Ectodermal cell (in vitro differentiated cells): ENCODE data around the gene MTG2. TPM values are rescaled to one million over a fixed set of nuclear protein-coding genes. Genes with fewer than 3 reads are reported as not detected.

Experiments
- H3K27ac ChIP-seq: 2 replicates; pipeline ENCODE4 v1.7.0; 2013; ENCODE audit warnings: mild to moderate bottlenecking, low read depth, low read length; ENCODE audit not compliant: insufficient read depth, poor library complexity, severe bottlenecking
- H3K27me3 ChIP-seq: 2 replicates; pipeline ENCODE4 v1.7.0; 2013; ENCODE audit warnings: mild to moderate bottlenecking, low read length; ENCODE audit not compliant: insufficient read depth, control insufficient read depth, poor library complexity, severe bottlenecking
- H3K36me3 ChIP-seq: one replicate; pipeline ENCODE4 v1.7.0; 2013; ENCODE audit warnings: low read length; ENCODE audit not compliant: control insufficient read depth, insufficient read depth
- H3K4me1 ChIP-seq: one replicate; pipeline ENCODE4 v1.7.0; 2013; ENCODE audit warnings: low read length; ENCODE audit not compliant: control insufficient read depth, insufficient read depth
- H3K4me3 ChIP-seq: 2 replicates; pipeline ENCODE4 v1.7.0; 2013; ENCODE audit warnings: low read depth, low read length, control low read depth; ENCODE audit not compliant: insufficient read depth
- H3K9me3 ChIP-seq: 2 replicates; pipeline ENCODE4 v1.7.0; 2013; ENCODE audit warnings: mild to moderate bottlenecking, low read length, moderate library complexity; ENCODE audit not compliant: control insufficient read depth
- WGBS, 2 experiments: methylation state at CpG; one replicate each; pipeline ENCODE4 v1.1.7; 2013; ENCODE audit warnings: missing lambda C conversion rate in 2 of 2; 5-methylcytosine and 5-hydroxymethylcytosine counted together
- polyA plus RNA-seq, 4 experiments: library from polyadenylated mRNA; stranded (reverse); fragments of 50-300 nt; gene quantifications; one replicate each; pipeline ENCODE4 v1.2.3, GENCODE V29; 2013

Gene MTG2, protein sequence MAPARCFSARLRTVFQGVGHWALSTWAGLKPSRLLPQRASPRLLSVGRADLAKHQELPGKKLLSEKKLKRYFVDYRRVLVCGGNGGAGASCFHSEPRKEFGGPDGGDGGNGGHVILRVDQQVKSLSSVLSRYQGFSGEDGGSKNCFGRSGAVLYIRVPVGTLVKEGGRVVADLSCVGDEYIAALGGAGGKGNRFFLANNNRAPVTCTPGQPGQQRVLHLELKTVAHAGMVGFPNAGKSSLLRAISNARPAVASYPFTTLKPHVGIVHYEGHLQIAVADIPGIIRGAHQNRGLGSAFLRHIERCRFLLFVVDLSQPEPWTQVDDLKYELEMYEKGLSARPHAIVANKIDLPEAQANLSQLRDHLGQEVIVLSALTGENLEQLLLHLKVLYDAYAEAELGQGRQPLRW
- polyA plus RNA-seq (2013, experiment 1 of 4), result 27.0 TPM
- 33.0 TPM for polyA plus RNA-seq (2013, experiment 2 of 4)
- polyA plus RNA-seq (2013, experiment 3 of 4), result 29.8 TPM
- 28.0 TPM for polyA plus RNA-seq (2013, experiment 4 of 4)

DNA sequence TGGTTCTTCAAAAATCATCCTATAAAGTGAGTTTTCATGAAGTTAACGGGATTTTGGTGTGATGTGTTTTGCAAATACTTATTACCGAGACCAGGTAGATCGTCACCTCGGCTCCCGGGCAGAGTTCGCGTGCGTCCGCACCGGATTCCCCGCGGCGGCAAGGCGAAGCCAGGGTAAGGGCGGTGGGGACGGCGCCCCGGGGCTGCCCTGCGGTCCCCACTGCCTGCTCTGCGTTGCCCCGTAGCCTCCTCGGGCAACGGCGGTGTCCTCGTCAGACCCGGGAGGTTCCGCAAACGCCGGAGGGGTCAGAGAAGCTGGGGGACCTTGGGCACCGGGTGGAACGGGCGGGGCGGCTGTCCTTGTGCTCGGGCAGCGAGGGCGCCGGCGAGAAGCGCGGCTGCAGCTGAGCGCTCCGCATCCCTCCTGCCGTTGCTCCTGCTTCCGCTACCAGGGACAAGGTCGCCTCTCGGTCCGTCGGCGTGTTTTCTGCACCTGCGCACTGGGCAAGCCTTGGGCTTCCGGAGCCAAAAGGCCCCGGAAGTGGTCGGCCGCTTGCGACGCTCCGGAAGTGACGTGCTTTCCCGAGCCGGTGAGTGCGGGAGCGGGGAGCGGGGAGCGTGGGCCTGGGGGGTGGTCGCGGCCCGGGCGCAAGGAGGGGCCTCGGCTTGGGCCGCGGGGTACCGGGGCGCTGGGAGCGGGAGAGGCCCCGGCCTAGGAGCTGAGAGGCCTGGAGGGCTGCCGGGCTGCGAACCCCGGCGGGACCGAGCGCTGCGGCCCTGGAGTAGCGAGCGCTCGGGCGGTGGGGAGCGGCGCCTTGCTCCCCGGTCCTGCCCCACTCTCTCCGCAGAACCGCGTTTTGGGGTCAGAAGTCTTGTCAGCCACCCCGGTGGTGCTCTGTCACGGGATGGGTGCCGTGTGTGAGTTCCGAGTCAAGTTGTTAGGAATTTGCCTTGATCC is at the start of gene MTG2:
Gene MTG2, plus strand, starts transcription at position 560 of the 957 bp plus-strand sequence. CDS start 10,393 bp downstream, outside the sequence.
- peak within 1 kb of the TSS; percentile 99 for H3K4me3 ChIP-seq
- H3K27ac ChIP-seq, result peak within 1 kb of the TSS; percentile 87
- H3K4me1 ChIP-seq, result no peaks in the 10 kb centered on the region
- WGBS, 2 experiments, result 0 to 1% methylated on average over 96 of the region's 96 CpGs
- H3K36me3 ChIP-seq, result no peaks in the 10 kb centered on the region
- H3K27me3 ChIP-seq, result no peaks in the 10 kb centered on the region
- H3K9me3 ChIP-seq, result no peaks in the 10 kb centered on the region

DNA sequence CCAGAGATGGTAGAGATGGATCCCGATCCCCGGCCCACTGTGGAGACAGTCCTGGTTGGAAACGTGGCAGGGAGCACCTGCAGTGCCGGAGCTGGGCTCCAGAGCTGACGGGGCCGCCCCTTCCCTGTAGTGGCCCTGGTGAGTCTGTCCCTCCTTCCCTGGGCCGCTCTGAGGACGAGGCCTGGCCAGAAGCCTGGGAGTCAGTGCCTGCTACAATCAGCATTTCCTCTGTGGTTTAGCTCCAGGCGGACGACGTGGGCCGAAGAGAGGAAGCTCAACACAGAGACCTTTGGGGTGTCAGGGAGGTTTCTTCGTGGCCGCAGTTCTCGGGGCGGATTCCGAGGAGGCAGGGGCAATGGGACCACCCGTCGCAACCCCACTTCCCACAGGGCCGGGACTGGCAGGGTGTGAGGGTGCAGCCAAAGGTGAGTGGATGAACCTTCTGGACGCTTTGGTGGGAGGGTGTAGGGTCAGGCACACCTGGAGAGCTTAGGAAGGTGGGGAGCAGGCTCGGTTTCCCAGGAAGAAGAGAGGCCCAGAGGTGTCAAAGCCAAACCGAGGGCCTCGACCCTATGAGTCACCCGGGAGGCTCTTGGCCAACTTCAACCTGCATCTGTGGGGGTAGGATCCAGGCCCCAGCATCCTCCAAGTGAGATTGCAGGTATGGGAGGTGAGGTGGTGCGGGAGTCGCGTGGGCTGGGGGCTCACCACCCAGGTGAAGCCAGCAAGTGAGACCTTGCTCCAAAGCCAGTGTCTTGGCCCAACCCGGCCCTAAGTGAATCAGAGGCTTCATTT is 49.6 kb upstream of the MTG2 start:
- no peak overlapping the region for H3K4me3 ChIP-seq
- H3K27ac ChIP-seq, result no peak overlapping the region
- H3K36me3 ChIP-seq, result peaks cover 71% of the 10 kb centered on the region
- no peaks in the 10 kb centered on the region for H3K4me1 ChIP-seq
- WGBS, 2 experiments, result 91 to 94% methylated on average over 29 of the region's 29 CpGs
- no peaks in the 10 kb centered on the region for H3K27me3 ChIP-seq
- H3K9me3 ChIP-seq, result no peaks in the 10 kb centered on the region

DNA sequence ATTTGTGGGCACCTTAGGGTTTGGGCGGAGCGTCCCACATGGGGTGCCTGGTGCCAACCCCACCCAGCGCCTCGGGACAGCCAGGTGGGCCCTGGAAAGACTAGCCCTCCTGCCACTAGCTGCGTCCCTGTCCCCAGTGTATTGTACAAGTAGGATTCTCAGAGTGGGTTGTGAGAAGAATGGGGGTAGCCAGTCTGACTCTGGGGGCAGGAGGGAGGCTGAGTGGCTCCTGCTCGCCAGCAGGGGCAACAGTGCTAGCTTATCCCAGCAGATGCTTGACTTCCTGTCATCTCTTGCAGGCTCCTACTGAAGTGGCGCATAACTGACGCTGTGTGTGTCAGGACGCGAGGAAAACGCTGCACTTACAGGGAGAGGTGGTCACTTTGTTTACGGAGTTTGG is 49.0 kb upstream of the MTG2 start:
- no peaks in the 10 kb centered on the region for H3K4me1 ChIP-seq
- no peaks in the 10 kb centered on the region for H3K9me3 ChIP-seq
- no peak overlapping the region for H3K27ac ChIP-seq
- no peaks in the 10 kb centered on the region for H3K27me3 ChIP-seq
- WGBS, 2 experiments, result 91 to 95% methylated on average over 12 of the region's 12 CpGs
- peaks cover 71% of the 10 kb centered on the region for H3K36me3 ChIP-seq
- no peak overlapping the region for H3K4me3 ChIP-seq

DNA sequence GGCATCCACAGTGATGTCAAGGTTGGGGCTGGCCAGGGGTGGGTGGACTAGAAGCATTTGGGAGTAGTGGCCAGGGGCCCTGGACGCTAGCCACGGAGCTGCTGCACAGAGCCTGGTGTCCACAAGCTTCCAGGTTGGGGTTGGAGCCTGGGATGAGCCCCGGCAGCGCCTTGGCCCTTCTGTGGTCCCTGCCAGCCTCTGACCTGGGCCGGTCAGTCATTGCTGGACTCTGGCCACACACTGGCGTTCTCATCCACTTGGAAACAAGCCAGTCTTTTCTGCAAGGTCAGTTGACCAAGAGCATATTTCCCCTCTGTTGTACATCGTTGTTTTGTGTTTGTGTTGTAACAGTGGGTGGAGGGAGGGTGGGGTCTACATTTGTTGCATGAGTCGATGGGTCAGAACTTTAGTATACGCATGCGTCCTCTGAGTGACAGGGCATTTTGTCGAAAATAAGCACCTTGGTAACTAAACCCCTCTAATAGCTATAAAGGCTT is 48.0 kb upstream of the MTG2 start:
- H3K4me1 ChIP-seq, result no peaks in the 10 kb centered on the region
- H3K9me3 ChIP-seq, result no peaks in the 10 kb centered on the region
- WGBS, 2 experiments, result 95 to 97% methylated on average over 11 of the region's 11 CpGs
- no peaks in the 10 kb centered on the region for H3K27me3 ChIP-seq
- no peak overlapping the region for H3K27ac ChIP-seq
- H3K36me3 ChIP-seq, result peaks cover 74% of the 10 kb centered on the region
- H3K4me3 ChIP-seq, result no peak overlapping the region

DNA sequence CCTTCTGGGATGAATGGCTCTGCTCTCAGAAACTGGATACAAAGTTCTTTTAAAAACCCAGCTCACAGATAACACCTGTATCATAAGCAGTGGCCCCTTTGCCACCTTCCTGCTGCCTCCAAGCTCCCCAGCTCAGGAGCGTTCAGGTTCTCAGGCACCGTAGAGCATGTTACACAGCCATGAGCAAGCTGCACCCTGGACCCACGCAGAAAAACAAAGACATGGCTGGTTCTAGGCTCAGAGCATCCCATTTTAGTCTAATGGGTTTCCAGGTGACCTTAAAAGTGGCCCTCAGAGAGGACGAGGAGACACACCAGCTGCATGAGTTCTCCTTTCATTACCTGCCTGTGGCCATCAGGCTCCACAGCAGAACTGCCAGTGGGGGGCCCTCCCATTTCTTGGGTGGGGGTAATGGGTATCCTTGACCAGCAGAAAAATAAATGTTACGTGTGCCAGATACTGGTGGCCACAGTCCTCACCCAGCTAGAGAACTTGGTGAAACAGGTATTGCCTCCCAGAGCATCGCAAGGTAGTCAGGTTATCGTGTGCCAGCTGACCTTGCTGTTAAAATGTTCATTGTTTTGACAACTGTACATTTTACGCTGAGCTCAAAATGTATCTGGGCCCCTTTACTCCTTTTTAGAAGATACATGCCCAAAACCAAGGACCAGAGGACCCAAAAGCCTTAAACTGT is 47.1 kb upstream of the MTG2 start:
- Histone ChIP-seq H3K27ac (no peak overlapping the region), H3K36me3 (peaks cover 67% of the 10 kb centered on the region), H3K9me3 (no peaks in the 10 kb centered on the region), H3K4me1 (no peaks in the 10 kb centered on the region), H3K27me3 (no peaks in the 10 kb centered on the region), H3K4me3 (no peak overlapping the region)
- WGBS, 2 experiments, result 95% methylated on average over 8 of the region's 8 CpGs

DNA sequence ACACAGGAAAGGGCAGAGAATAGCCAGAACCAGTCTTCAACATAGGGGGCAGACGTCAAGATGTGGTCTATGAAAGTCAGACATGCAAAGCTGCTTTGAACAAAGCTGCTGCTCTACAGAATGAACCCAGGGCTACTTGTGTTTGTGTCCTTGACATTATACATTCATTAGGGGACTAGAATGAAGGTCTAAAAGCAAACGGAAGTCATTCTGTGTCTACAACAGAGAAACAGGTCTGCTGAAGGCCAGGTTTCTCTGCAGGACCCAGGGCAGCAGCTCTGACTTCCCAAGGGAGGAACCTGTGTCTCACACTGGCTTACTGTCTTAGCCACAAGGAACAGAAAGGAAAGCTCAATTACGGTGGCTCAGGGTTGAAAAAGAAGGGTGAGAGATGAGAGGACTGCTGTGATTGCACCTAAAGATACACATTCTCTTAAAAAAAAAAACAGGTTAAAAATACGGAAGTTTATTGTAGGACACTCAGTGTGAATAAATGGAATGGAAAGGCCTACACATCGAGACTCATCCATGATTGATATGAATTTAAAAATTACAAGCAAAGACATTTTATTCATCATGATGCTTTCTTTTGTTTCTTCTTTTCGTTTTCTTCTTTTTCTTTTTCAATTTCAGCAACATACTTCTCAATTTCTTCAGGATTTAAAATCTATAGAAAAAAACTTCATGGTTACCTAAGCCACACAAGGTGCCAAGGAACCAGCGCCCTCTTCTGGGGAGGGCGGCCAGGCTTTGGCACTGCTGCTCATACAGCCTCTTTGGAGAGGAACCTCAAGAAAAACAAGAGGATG is 46.3 kb upstream of the MTG2 start:
- 74 to 75% methylated on average over 8 of the region's 8 CpGs for WGBS, 2 experiments

DNA sequence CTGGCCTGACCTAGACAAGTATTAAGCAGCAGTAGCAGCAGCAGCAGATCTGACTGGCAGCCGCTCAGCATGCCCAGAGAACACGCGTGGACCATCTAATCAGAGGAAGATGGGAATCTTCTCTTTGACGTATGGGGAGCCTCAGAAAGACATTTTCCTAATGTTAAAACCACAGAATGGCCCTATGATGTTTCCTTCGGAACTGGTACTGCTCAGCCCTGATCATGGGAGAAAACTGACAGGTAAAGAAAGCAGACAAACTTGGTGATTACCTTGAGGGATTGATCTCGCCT is 45.8 kb upstream of the MTG2 start:
- no peaks in the 10 kb centered on the region for H3K9me3 ChIP-seq
- no peaks in the 10 kb centered on the region for H3K27me3 ChIP-seq
- peaks cover 57% of the 10 kb centered on the region for H3K36me3 ChIP-seq
- peaks cover 9% of the 10 kb centered on the region for H3K4me1 ChIP-seq
- 90 to 94% methylated on average over 6 of the region's 6 CpGs for WGBS, 2 experiments
- no peak overlapping the region for H3K4me3 ChIP-seq
- H3K27ac ChIP-seq, result no peak overlapping the region

More for the DNA sequence above, 46.3 kb upstream of the MTG2 start:
- peaks cover 4% of the 10 kb centered on the region for H3K4me1 ChIP-seq
- peaks cover 59% of the 10 kb centered on the region for H3K36me3 ChIP-seq
- no peaks in the 10 kb centered on the region for H3K9me3 ChIP-seq
- H3K4me3 ChIP-seq, result no peak overlapping the region
- H3K27ac ChIP-seq, result no peak overlapping the region
- no peaks in the 10 kb centered on the region for H3K27me3 ChIP-seq

DNA sequence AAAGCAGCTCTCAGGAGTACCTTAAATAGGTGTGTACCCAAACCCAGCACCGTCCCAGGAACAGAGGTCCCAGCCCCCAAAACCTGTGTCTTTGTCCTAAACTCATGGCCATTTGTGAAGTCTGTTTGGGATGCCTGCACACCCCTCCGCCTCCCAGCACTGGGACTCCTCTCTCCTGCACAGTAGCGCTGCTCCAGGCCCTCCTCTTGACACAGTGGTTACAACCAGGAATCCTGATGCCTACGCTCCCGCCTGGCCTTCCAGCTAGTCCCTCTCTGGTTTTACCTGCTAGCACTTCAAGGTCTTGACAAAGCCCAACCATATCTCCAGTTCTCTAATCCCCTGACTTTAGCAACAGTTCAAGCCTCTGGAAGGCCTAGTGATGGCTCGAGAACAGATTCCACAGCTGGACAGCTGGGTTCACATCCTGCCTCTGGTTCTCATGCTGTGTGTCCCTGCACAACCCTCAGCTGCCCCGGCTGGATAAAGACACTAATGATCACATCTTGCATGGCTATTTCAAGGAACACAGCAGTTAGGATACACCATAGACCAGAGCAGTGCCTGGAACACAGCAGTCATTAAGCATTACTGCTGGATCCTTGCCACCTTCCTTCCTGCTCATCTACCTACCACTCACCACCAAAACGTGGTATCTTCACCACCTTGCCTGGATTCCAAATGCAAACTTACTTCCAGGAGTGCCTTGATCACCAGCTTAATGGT is 45.2 kb upstream of the MTG2 start:
- H3K9me3 ChIP-seq, result no peaks in the 10 kb centered on the region
- no peaks in the 10 kb centered on the region for H3K27me3 ChIP-seq
- no peak overlapping the region for H3K4me3 ChIP-seq
- WGBS, 2 experiments, result 93 to 95% methylated on average over 8 of the region's 8 CpGs
- peaks cover 9% of the 10 kb centered on the region for H3K4me1 ChIP-seq
- H3K36me3 ChIP-seq, result peaks cover 52% of the 10 kb centered on the region
- H3K27ac ChIP-seq, result no peak overlapping the region
